Tibial nerve (tissue), 4 donors: Measurements from ENCODE around the gene MYO1D. TPM values are rescaled to one million over a fixed set of nuclear protein-coding genes. Genes with fewer than 3 reads are reported as not detected.

Experiments
- DNase-seq, 2 donors: peaks; one replicate each; pipeline ENCODE4 v3.0.0-alpha.2; 2019; ENCODE audit warnings: low spot score in 2 of 2
- H3K27ac ChIP-seq, 4 donors: fragments of 200-600 bp; sonication (generic) in 3 of 4; one replicate each; pipeline ENCODE4 v1.5.1; 2017 to 2019; ENCODE audit warnings: mild to moderate bottlenecking in 1 of 4
- H3K27me3 ChIP-seq, 2 donors: fragments of 200-600 bp; sonication (generic) in 1 of 2; one replicate each; pipeline versions ENCODE4 v1.5.1 to v1.6.0; 2017 to 2019
- H3K36me3 ChIP-seq, 3 donors: fragments of 200-600 bp; sonication (generic); one replicate each; pipeline ENCODE4 v1.5.1; 2018 to 2019
- H3K4me1 ChIP-seq, 4 donors: fragments of 200-600 bp; sonication (generic) in 3 of 4; one replicate each; pipeline ENCODE4 v1.5.1; 2017 to 2019
- H3K4me3 ChIP-seq, 4 donors: fragments of 200-600 bp; sonication (generic) in 3 of 4; one replicate each; pipeline ENCODE4 v1.5.1; 2017 to 2019; ENCODE audit warnings: mild to moderate bottlenecking in 1 of 4, moderate library complexity in 1 of 4
- H3K9me3 ChIP-seq, 4 donors: fragments of 200-600 bp; sonication (generic) in 3 of 4; one replicate each; pipeline ENCODE4 v1.5.1; 2017 to 2019
- EP300 ChIP-seq, 2 donors: sonication (generic); formaldehyde crosslinking; IDR thresholded peaks; one replicate each; pipeline ENCODE4 v1.6.1; 2017; ENCODE audit warnings: antibody characterized with exemption in 2 of 2, mild to moderate bottlenecking in 1 of 2
- POLR2A ChIP-seq, 2 donors: fragments of 450-650 bp; IDR thresholded peaks; one replicate each; pipeline ENCODE4 v1.6.1; 2017; ENCODE audit warnings: antibody characterized with exemption in 2 of 2, mild to moderate bottlenecking in 2 of 2, moderate library complexity in 2 of 2
- WGBS, 2 donors: methylation state at CpG; one replicate each; pipeline ENCODE4 v1.1.5; 2018; 5-methylcytosine and 5-hydroxymethylcytosine counted together
- total RNA-seq, 4 donors: library from RNA; depleted of rRNA; stranded (reverse); fragments of >200 nt; gene quantifications; one replicate each; pipeline ENCODE4 v1.1.0, GENCODE V29; 2016
- TF ChIP-seq, protein P1 (sequence below), 5 experiments: fragments of 200-600 bp in 3 of 5; fragments of 450-650 bp in 2 of 5; sonication (generic) in 3 of 5; IDR thresholded peaks; one replicate each; pipeline ENCODE4 v1.5.1; 2016 to 2019; ENCODE audit warnings: antibody characterized with exemption in 5 of 5, mild to moderate bottlenecking in 3 of 5, moderate library complexity in 2 of 5

The MYO1D gene
- total RNA-seq, 4 donors from 2014 or later, result 28.5 to 49.6 (median 42.4) TPM

DNA sequence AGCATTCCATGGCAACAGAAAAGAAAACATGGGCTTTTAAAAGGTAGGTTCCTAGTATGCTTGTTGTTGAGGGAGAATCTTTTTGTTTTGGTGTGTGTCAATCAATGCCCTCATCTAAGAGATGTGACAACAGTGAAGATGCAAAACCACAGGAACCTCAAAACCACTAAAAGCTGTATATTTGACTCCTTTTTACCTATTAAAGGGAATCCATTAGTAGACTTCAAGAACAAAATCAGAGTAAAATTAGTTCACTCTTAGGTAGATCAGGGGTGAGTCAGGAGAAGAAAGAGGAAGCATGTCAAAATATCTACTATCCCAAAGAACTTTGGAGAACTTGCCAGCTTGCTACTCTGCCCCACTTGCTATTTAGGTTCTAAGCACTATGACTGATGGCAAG lies 301.1 kb downstream of the MYO1D start:
- H3K27me3 ChIP-seq, result no peaks in the 10 kb centered on the region
- no peaks in the 10 kb centered on the region for H3K4me1 ChIP-seq
- no peak overlapping the region for H3K27ac ChIP-seq
- peaks cover 0 to 5% (median 0%) of the 10 kb centered on the region in 4 donors for H3K9me3 ChIP-seq
- TF ChIP-seq EP300 (IDR thresholded peaks at IDR 0.05) (no peak), POLR2A (IDR thresholded peaks at IDR 0.05) (no peak)
- TF ChIP-seq, protein P1, sequence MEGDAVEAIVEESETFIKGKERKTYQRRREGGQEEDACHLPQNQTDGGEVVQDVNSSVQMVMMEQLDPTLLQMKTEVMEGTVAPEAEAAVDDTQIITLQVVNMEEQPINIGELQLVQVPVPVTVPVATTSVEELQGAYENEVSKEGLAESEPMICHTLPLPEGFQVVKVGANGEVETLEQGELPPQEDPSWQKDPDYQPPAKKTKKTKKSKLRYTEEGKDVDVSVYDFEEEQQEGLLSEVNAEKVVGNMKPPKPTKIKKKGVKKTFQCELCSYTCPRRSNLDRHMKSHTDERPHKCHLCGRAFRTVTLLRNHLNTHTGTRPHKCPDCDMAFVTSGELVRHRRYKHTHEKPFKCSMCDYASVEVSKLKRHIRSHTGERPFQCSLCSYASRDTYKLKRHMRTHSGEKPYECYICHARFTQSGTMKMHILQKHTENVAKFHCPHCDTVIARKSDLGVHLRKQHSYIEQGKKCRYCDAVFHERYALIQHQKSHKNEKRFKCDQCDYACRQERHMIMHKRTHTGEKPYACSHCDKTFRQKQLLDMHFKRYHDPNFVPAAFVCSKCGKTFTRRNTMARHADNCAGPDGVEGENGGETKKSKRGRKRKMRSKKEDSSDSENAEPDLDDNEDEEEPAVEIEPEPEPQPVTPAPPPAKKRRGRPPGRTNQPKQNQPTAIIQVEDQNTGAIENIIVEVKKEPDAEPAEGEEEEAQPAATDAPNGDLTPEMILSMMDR (IDR thresholded peaks at IDR 0.05), result no peak
- H3K36me3 ChIP-seq, result no peaks in the 10 kb centered on the region
- no peak for DNase-seq
- no peak overlapping the region for H3K4me3 ChIP-seq

DNA sequence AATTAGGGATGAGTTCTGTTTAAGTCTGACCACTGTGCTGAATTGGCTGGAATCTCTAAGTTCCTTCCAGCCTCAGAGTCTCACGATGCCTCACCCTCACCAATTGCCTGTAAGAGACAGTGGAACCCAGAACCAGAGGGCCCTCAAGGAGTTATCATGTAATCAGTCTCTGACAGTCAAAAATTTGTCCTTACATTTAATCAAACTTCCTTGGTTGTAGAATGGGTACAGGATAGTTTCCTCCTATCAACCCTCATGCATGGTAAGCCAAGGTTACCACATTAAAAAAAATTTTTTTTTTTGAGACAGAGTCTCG lies 306.9 kb downstream of the MYO1D start:
- no peaks in the 10 kb centered on the region for H3K4me1 ChIP-seq
- TF ChIP-seq EP300 (IDR thresholded peaks at IDR 0.05), result no peak
- TF ChIP-seq, protein P1 (IDR thresholded peaks at IDR 0.05), result no peak
- no peak for TF ChIP-seq POLR2A (IDR thresholded peaks at IDR 0.05)
- no peak overlapping the region for H3K4me3 ChIP-seq
- H3K27me3 ChIP-seq, result no peaks in the 10 kb centered on the region
- no peak for DNase-seq
- no peaks in the 10 kb centered on the region for H3K36me3 ChIP-seq
- WGBS, 2 donors, result 71 to 78% methylated on average over 2 of the region's 2 CpGs
- H3K27ac ChIP-seq, result no peak overlapping the region
- no peaks in the 10 kb centered on the region for H3K9me3 ChIP-seq

DNA sequence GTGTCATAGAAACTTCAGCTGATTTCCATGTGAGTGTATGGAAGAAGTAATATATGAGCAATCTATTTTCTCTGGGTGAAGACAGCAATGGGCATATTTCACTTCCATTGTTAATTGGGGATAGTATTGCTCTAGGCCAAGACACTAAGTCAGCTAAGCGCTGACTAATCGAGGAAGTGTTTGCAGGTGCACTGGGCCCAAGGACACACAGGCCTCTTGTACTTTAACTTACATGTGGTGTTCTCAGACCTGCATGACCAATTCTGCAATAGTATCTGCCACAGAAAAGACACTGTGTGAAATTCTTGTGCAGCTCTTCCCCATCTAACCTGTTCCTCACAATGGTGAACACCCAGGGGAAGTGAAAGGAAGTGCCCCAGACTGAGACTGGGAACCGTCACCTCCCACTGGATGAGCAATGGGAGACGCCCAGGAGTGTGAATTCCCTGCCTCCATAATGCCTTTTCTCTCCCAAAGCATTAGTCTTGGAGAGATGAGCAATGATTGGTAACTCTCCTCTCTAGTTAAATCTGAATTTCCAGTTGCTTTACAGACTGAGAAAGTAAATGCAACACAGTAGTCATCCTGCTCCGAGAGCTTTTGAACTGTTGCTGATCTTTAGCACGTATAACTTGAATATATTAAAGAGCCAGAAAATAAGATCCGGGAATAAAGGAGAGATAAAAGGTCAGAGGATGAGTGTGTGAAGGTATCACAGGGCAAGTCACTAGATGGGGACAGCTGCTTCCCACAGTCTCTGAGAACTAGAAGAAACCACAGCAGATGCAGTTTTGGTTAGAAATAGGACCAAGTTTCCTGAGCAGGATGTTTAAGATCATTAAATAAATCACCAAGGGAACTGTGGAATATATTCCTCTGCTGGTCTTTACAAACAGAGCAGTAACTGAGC lies 307.5 kb downstream of the MYO1D start:
- TF ChIP-seq, protein P1 (IDR thresholded peaks at IDR 0.05), result no peak
- TF ChIP-seq POLR2A (IDR thresholded peaks at IDR 0.05), result no peak
- TF ChIP-seq EP300 (IDR thresholded peaks at IDR 0.05), result no peak
- Histone ChIP-seq H3K27ac (no peak overlapping the region), H3K4me3 (no peak overlapping the region), H3K4me1 (no peaks in the 10 kb centered on the region), H3K27me3 (no peaks in the 10 kb centered on the region), H3K9me3 (no peaks in the 10 kb centered on the region), H3K36me3 (no peaks in the 10 kb centered on the region)
- WGBS, 2 donors, result 68 to 70% methylated on average over 7 of the region's 7 CpGs
- no peak for DNase-seq

DNA sequence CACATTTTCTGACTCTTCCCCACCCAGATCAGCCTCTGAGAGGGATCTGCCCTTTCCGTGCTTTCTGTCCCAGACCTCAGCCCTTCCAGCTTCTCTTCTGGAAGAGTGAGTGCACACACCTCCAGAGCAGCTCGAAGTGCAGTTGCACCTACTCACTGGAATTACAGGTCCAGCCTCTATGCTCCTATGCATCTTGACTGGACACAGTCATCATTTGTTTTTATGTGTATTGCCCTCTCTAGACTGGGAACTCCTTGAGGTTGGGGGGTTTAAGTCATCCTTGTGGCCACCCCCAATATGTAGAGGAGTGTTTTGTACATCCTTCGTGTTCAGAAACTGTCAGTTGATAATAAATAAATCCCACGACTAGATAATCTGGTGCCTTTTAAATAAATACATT lies 308.2 kb downstream of the MYO1D start:
- H3K4me1 ChIP-seq, result no peaks in the 10 kb centered on the region
- DNase-seq, result no peak
- no peak overlapping the region for H3K4me3 ChIP-seq
- H3K36me3 ChIP-seq, result no peaks in the 10 kb centered on the region
- H3K9me3 ChIP-seq, result no peaks in the 10 kb centered on the region
- no peak overlapping the region for H3K27ac ChIP-seq
- TF ChIP-seq EP300 (IDR thresholded peaks at IDR 0.05) (no peak), POLR2A (IDR thresholded peaks at IDR 0.05) (no peak)
- TF ChIP-seq, protein P1 (IDR thresholded peaks at IDR 0.05), result no peak
- no peaks in the 10 kb centered on the region for H3K27me3 ChIP-seq
- 77 to 79% methylated on average over 4 of the region's 4 CpGs for WGBS, 2 donors

DNA sequence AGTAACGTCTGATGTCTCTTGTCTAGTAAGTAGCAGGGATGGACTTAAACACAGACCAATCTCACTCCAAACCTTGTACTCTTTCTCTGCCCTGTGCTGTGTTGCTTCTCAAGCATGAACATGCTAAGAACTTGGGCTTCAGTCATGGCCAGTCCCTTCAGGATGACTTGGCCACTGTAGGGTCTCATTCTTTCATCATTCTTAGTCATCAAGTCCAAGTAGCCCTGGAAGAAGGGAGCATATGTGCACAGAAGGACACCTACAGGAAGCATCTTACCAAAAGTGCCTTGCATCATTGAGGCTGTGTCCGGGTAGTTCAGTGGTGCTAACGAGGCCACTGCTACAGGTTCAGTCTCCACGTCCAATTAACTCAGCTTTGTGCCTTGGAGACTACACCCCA lies 309.4 kb downstream of the MYO1D start:
- Histone ChIP-seq H3K27ac (no peak overlapping the region), H3K4me1 (no peaks in the 10 kb centered on the region), H3K27me3 (no peaks in the 10 kb centered on the region), H3K9me3 (no peaks in the 10 kb centered on the region), H3K4me3 (no peak overlapping the region), H3K36me3 (no peaks in the 10 kb centered on the region)
- 85 to 86% methylated on average over 4 of the region's 4 CpGs for WGBS, 2 donors
- TF ChIP-seq, protein P1 (IDR thresholded peaks at IDR 0.05), result no peak
- TF ChIP-seq EP300 (IDR thresholded peaks at IDR 0.05), result no peak
- no peak for TF ChIP-seq POLR2A (IDR thresholded peaks at IDR 0.05)
- DNase-seq, result no peak
